H1 (cell line): ENCODE data around the gene ASB13.

ENCODE experiments used
- EZH2 ChIP-seq: fragments of 200-600 bp; sonication (generic); IDR thresholded peaks from 2 replicates; pipeline ENCODE4 v1.7.1; 2012; ENCODE audit warnings: low read depth, mild to moderate bottlenecking, moderate library complexity, low read length, inconsistent platforms; ENCODE audit not compliant: severe bottlenecking
- POLR2A ChIP-seq, 2 experiments: IDR thresholded peaks; 1 replicate in 1 of 2; 2 replicates in 1 of 2; pipeline ENCODE4 v1.6.1; 2011; ENCODE audit warnings: low read depth in 2 of 2, low read length in 2 of 2, mild to moderate bottlenecking in 2 of 2; ENCODE audit errors: control extremely low read depth in 1 of 2
- POLR2AphosphoS5 ChIP-seq: IDR thresholded peaks from 2 replicates; pipeline ENCODE4 v1.6.1; 2011; ENCODE audit warnings: low read depth, low read length
- SP1 ChIP-seq: IDR thresholded peaks from 2 replicates; pipeline ENCODE4 v1.6.1; 2011; ENCODE audit warnings: low read depth, low read length
- TF ChIP-seq, protein P1 (sequence below), 3 experiments: IDR thresholded peaks; 1 replicate in 2 of 3; 2 replicates in 1 of 3; pipeline versions ENCODE4 v1.5.1 to v1.6.1; 2011; ENCODE audit warnings: low read length in 3 of 3, mild to moderate bottlenecking in 3 of 3, inconsistent platforms in 2 of 3, low read depth in 1 of 3, moderate library complexity in 1 of 3; ENCODE audit not compliant: insufficient read depth in 1 of 3; ENCODE audit errors: control extremely low read depth in 1 of 3

- TF ChIP-seq EZH2 (no peak), POLR2A (IDR thresholded peaks at IDR 0.05; ENCODE audit: control extremely low read depth in 1 of 2, low read depth in 2 of 2, low read length in 2 of 2) (no peak), POLR2AphosphoS5 (no peak), SP1 (no peak)
- TF ChIP-seq, protein P1, sequence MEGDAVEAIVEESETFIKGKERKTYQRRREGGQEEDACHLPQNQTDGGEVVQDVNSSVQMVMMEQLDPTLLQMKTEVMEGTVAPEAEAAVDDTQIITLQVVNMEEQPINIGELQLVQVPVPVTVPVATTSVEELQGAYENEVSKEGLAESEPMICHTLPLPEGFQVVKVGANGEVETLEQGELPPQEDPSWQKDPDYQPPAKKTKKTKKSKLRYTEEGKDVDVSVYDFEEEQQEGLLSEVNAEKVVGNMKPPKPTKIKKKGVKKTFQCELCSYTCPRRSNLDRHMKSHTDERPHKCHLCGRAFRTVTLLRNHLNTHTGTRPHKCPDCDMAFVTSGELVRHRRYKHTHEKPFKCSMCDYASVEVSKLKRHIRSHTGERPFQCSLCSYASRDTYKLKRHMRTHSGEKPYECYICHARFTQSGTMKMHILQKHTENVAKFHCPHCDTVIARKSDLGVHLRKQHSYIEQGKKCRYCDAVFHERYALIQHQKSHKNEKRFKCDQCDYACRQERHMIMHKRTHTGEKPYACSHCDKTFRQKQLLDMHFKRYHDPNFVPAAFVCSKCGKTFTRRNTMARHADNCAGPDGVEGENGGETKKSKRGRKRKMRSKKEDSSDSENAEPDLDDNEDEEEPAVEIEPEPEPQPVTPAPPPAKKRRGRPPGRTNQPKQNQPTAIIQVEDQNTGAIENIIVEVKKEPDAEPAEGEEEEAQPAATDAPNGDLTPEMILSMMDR (IDR thresholded peaks at IDR 0.05; ENCODE audit: control extremely low read depth in 1 of 3, insufficient read depth in 1 of 3, low read depth in 1 of 3, low read length in 3 of 3) = no peak
These were observed 2.0 kb upstream of the ASB13 start for GRCh38 chr10:5668429-5668828.
